ENCODE measurements around the gene SEPTIN5. TPM values are rescaled to one million over a fixed set of nuclear protein-coding genes. Genes with fewer than 3 reads are reported as not detected.

The SEPTIN5 gene
- total and polyA plus RNA-seq, 9 of the 15 experiments (the other 6 are each of a cell fraction or from before 2014, with no cell fraction given), result 0.03 to 195 (median 119) TPM

DNA sequence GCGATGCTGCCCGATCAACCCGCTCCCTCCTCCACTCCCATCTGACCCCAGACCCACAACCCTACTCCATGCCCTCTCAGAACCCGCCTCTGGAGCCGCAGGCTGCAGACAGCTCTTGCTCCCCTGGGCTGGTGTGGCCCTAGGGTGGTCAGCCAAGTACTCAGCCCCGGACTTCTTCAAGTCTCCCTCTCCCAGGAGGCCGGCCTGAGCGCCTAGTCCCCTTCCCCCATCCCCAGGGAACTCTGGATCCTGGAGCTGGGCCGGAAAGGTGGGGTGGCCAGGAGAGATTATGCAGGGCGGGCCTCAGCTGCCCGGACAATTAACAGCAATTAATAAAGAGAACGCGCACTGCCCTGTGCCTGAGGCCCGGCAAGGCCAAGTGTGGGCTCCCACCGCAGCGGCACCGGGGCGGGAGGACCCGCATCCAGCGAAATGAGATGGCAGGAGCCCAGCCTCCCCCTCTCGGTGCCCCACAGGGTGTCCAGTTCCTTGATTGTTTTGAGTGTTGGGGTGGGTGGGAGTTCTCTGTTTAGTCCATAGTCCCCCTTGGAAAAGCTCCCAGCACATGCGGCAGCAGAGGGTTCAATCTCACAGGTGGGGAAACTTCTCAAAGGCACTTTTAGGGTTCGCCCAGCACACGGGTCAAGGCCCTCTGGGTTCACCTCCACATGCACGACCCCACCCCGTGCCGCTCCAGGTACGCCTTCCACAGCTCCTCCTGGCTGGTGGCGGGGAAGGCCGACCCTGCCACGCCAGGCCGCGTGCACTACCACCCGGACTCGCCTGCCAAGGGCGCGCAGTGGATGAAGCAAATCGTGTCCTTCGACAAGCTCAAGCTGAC lies 49.4 kb downstream of the SEPTIN5 start (continued):
- TF ChIP-seq, protein P1, sequence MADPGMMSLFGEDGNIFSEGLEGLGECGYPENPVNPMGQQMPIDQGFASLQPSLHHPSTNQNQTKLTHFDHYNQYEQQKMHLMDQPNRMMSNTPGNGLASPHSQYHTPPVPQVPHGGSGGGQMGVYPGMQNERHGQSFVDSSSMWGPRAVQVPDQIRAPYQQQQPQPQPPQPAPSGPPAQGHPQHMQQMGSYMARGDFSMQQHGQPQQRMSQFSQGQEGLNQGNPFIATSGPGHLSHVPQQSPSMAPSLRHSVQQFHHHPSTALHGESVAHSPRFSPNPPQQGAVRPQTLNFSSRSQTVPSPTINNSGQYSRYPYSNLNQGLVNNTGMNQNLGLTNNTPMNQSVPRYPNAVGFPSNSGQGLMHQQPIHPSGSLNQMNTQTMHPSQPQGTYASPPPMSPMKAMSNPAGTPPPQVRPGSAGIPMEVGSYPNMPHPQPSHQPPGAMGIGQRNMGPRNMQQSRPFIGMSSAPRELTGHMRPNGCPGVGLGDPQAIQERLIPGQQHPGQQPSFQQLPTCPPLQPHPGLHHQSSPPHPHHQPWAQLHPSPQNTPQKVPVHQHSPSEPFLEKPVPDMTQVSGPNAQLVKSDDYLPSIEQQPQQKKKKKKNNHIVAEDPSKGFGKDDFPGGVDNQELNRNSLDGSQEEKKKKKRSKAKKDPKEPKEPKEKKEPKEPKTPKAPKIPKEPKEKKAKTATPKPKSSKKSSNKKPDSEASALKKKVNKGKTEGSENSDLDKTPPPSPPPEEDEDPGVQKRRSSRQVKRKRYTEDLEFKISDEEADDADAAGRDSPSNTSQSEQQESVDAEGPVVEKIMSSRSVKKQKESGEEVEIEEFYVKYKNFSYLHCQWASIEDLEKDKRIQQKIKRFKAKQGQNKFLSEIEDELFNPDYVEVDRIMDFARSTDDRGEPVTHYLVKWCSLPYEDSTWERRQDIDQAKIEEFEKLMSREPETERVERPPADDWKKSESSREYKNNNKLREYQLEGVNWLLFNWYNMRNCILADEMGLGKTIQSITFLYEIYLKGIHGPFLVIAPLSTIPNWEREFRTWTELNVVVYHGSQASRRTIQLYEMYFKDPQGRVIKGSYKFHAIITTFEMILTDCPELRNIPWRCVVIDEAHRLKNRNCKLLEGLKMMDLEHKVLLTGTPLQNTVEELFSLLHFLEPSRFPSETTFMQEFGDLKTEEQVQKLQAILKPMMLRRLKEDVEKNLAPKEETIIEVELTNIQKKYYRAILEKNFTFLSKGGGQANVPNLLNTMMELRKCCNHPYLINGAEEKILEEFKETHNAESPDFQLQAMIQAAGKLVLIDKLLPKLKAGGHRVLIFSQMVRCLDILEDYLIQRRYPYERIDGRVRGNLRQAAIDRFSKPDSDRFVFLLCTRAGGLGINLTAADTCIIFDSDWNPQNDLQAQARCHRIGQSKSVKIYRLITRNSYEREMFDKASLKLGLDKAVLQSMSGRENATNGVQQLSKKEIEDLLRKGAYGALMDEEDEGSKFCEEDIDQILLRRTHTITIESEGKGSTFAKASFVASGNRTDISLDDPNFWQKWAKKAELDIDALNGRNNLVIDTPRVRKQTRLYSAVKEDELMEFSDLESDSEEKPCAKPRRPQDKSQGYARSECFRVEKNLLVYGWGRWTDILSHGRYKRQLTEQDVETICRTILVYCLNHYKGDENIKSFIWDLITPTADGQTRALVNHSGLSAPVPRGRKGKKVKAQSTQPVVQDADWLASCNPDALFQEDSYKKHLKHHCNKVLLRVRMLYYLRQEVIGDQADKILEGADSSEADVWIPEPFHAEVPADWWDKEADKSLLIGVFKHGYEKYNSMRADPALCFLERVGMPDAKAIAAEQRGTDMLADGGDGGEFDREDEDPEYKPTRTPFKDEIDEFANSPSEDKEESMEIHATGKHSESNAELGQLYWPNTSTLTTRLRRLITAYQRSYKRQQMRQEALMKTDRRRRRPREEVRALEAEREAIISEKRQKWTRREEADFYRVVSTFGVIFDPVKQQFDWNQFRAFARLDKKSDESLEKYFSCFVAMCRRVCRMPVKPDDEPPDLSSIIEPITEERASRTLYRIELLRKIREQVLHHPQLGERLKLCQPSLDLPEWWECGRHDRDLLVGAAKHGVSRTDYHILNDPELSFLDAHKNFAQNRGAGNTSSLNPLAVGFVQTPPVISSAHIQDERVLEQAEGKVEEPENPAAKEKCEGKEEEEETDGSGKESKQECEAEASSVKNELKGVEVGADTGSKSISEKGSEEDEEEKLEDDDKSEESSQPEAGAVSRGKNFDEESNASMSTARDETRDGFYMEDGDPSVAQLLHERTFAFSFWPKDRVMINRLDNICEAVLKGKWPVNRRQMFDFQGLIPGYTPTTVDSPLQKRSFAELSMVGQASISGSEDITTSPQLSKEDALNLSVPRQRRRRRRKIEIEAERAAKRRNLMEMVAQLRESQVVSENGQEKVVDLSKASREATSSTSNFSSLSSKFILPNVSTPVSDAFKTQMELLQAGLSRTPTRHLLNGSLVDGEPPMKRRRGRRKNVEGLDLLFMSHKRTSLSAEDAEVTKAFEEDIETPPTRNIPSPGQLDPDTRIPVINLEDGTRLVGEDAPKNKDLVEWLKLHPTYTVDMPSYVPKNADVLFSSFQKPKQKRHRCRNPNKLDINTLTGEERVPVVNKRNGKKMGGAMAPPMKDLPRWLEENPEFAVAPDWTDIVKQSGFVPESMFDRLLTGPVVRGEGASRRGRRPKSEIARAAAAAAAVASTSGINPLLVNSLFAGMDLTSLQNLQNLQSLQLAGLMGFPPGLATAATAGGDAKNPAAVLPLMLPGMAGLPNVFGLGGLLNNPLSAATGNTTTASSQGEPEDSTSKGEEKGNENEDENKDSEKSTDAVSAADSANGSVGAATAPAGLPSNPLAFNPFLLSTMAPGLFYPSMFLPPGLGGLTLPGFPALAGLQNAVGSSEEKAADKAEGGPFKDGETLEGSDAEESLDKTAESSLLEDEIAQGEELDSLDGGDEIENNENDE (IDR thresholded peaks at IDR 0.05; ENCODE audit: low read depth, low read length), result peak; percentile 11
- TF ChIP-seq POLR2H (tag; IDR thresholded peaks at IDR 0.05; ENCODE audit: low read depth) (no peak), HDAC1 (IDR thresholded peaks at IDR 0.05) (0 out of 4 replicates have a peak, but pooled peaks of 1 of the 2 experiments have one; percentile 12), NEUROD1 (IDR thresholded peaks at IDR 0.05; ENCODE audit: borderline replicate concordance, low read depth, low read length, partially characterized antibody) (peak; percentile 6), CHD1 (IDR thresholded peaks at IDR 0.05; ENCODE audit: low read length) (no peak), NR2F6 (CRISPR knock-in tag; IDR thresholded peaks at IDR 0.05) (no peak), ZNF347 (CRISPR knock-in tag; IDR thresholded peaks at IDR 0.05; ENCODE audit: low read depth) (no peak), GATAD2A (IDR thresholded peaks at IDR 0.05) (no peak), YBX1 (IDR thresholded peaks at IDR 0.05) (no peak), ZNF584 (CRISPR knock-in tag; IDR thresholded peaks at IDR 0.05; ENCODE audit: low read depth) (no peak), ZNF79 (CRISPR knock-in tag; IDR thresholded peaks at IDR 0.05; ENCODE audit: low read depth) (no peak), OTX1 (CRISPR knock-in tag; IDR thresholded peaks at IDR 0.05) (no peak), HDGF (IDR thresholded peaks at IDR 0.05) (no peak), ELF2 (CRISPR knock-in tag; IDR thresholded peaks at IDR 0.05) (no peak)
- TF ChIP-seq, protein P2, sequence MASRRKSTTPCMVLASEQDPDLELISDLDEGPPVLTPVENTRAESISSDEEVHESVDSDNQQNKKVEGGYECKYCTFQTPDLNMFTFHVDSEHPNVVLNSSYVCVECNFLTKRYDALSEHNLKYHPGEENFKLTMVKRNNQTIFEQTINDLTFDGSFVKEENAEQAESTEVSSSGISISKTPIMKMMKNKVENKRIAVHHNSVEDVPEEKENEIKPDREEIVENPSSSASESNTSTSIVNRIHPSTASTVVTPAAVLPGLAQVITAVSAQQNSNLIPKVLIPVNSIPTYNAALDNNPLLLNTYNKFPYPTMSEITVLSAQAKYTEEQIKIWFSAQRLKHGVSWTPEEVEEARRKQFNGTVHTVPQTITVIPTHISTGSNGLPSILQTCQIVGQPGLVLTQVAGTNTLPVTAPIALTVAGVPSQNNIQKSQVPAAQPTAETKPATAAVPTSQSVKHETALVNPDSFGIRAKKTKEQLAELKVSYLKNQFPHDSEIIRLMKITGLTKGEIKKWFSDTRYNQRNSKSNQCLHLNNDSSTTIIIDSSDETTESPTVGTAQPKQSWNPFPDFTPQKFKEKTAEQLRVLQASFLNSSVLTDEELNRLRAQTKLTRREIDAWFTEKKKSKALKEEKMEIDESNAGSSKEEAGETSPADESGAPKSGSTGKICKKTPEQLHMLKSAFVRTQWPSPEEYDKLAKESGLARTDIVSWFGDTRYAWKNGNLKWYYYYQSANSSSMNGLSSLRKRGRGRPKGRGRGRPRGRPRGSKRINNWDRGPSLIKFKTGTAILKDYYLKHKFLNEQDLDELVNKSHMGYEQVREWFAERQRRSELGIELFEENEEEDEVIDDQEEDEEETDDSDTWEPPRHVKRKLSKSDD (conservative IDR thresholded peaks at IDR 0.05; ENCODE audit: low read length), result no peak
